Stimulated activated CD4-positive, alpha-beta T cell treated with anti-CD3 and anti-CD28 coated beads, Interleukin-2, amount 100 ng/mL, for 24 hours (primary cell): ENCODE results near the gene KLF16.
A peak's percentile ranks its signal among the peaks of the same experiment; 100 is the strongest.

Source experiments
- DNase-seq, 2 donors: peaks; one replicate each; pipeline ENCODE4 v3.0.0-alpha.2; 2020

Gene KLF16

GRCh38 chr19:1818549-1819195 lies 44.7 kb downstream of the KLF16 start:
- no peak for DNase-seq

GRCh38 chr19:1817553-1818179 lies 45.7 kb downstream of the KLF16 start:
- DNase-seq, result no peak

GRCh38 chr19:1816530-1817298 lies 46.7 kb downstream of the KLF16 start:
- DNase-seq, result no peak

- no peak for DNase-seq
Measured at GRCh38 chr19:1815605-1816529, 47.5 kb downstream of the KLF16 start.

- no peak for DNase-seq
Measured at GRCh38 chr19:1814833-1815604, 48.4 kb downstream of the KLF16 start.

- no peak for DNase-seq
Measured at GRCh38 chr19:1814391-1814790, 49.0 kb downstream of the KLF16 start.

- DNase-seq, result no peak
Measured at GRCh38 chr19:1813192-1814182, 49.9 kb downstream of the KLF16 start.

- peak; percentile 83 to 88 for DNase-seq
Measured at GRCh38 chr19:1812426-1813191, 50.8 kb downstream of the KLF16 start.

- DNase-seq, result peak in 1 of 2 donors; percentile 79
Measured at GRCh38 chr19:1811942-1812425, 51.4 kb downstream of the KLF16 start, which contains the start of gene ATP8B3. ATP8B3 (minus strand) TSS chr19:1812276; CDS start chr19:1811736, 540 bp downstream.

GRCh38 chr19:1811472-1811894 lies 51.9 kb downstream of the KLF16 start:
- DNase-seq, result peak; percentile 62

- DNase-seq, result no peak
Measured at GRCh38 chr19:1810439-1811160, 52.8 kb downstream of the KLF16 start.

- no peak for DNase-seq
Measured at GRCh38 chr19:1809678-1810077, 53.7 kb downstream of the KLF16 start.

GRCh38 chr19:1808395-1808731 lies 55.0 kb downstream of the KLF16 start:
- no peak for DNase-seq

- no peak for DNase-seq
Measured at GRCh38 chr19:1807695-1808394, 55.5 kb downstream of the KLF16 start.

- DNase-seq, result no peak
Measured at GRCh38 chr19:1807030-1807694, 56.2 kb downstream of the KLF16 start.

GRCh38 chr19:1806184-1807029 lies 57.0 kb downstream of the KLF16 start:
- DNase-seq, result no peak
